K562 (cell line): ENCODE measurements around the gene FIZ1. TPM values are rescaled to one million over a fixed set of nuclear protein-coding genes. Genes with fewer than 3 reads are reported as not detected.

Source experiments
- ATAC-seq: fragments of 200-7000 bp; cut with Tn5 transposase; 3 replicates; pipeline ENCODE4 v1.9.1; 2020; ENCODE audit warnings: moderate library complexity
- BruUV-seq: library from RNA; stranded (reverse); fragments of 400-500 nt; replicated peaks from 2 replicates; lab custom pipeline; 2021; lab: Mats Ljungman, UMichigan
- CTCF ChIA-PET: fragments of 300-600 bp; formaldehyde crosslinking; extraction: SDS; loops from one replicate; lab custom pipeline; 2021; ENCODE audit warnings: low intra/inter-chr PET ratio; lab: Yijun Ruan, JAX
- POLR2A ChIA-PET: fragments of 300-600, 350-650 bp; sonication (Branson Sonifier 250); formaldehyde crosslinking; extraction: SDS; loops from one replicate; lab custom pipeline; 2021; ENCODE audit warnings: antibody characterized with exemption, inconsistent platforms; lab: Yijun Ruan, JAX
- DNase-seq, 4 experiments: peaks; one replicate each; pipeline versions ENCODE4 v3.0.0 to v3.0.0-alpha.2; 2011 to 2018; ENCODE audit warnings: low spot score in 3 of 4, mixed read lengths in 3 of 4; ENCODE audit errors: extremely low read depth in 1 of 4
- FAIRE-seq: peaks from 2 replicates; lab custom pipeline; 2011; peaks lifted over from hg19 to GRCh38; lab: Jason Lieb, UNC
- H2AFZ ChIP-seq: 2 replicates; pipeline ENCODE4 v1.6.0; 2011; ENCODE audit warnings: low read depth, low read length, control low read depth, inconsistent platforms
- H3K27ac ChIP-seq: fragments of 200-600 bp; 3 replicates; pipeline ENCODE4 v1.8.0; 2011; ENCODE audit warnings: low read depth, mild to moderate bottlenecking, control low read depth, inconsistent platforms, low read length, moderate library complexity, mixed read lengths; ENCODE audit errors: extremely low read depth
- H3K27me3 ChIP-seq, 2 experiments: fragments of 300-600 bp in 1 of 2; 2 replicates in 1 of 2; 3 replicates in 1 of 2; pipeline versions ENCODE4 v1.6.0 to v1.8.0; 2011; ENCODE audit warnings: inconsistent platforms in 2 of 2, low read length in 2 of 2, mild to moderate bottlenecking in 1 of 2, mixed read lengths in 1 of 2, moderate library complexity in 1 of 2; ENCODE audit not compliant: control insufficient read depth in 2 of 2, insufficient read depth in 2 of 2
- H3K36me3 ChIP-seq: fragments of 300-600 bp; 3 replicates; pipeline ENCODE4 v1.8.0; 2011; ENCODE audit warnings: mild to moderate bottlenecking, low read length, inconsistent platforms; ENCODE audit not compliant: control insufficient read depth, insufficient read depth
- H3K4me1 ChIP-seq, 2 experiments: fragments of 200-600 bp in 1 of 2; replicated peaks in 1 of 2; 2 replicates in 1 of 2; 3 replicates in 1 of 2; pipeline versions ENCODE4 v1.5.1 to v1.8.0; 2011; ENCODE audit warnings: inconsistent platforms in 2 of 2, low read length in 2 of 2, mild to moderate bottlenecking in 1 of 2, mixed read lengths in 1 of 2, moderate library complexity in 1 of 2; ENCODE audit not compliant: control insufficient read depth in 2 of 2, insufficient read depth in 2 of 2
- H3K4me2 ChIP-seq: 2 replicates; pipeline ENCODE4 v1.6.1; 2011; ENCODE audit warnings: low read length, control low read depth, inconsistent platforms, mixed read lengths; ENCODE audit not compliant: insufficient read depth
- H3K4me3 ChIP-seq: fragments of 200-600 bp; sonication (generic), shearing (Covaris generic); 2 replicates; pipeline ENCODE4 v1.5.1; 2016; ENCODE audit warnings: control low read depth, inconsistent platforms
- H3K79me2 ChIP-seq: fragments of 200-600 bp; 3 replicates; pipeline ENCODE4 v1.8.0; 2011; ENCODE audit warnings: low read length, inconsistent platforms; ENCODE audit not compliant: control insufficient read depth, insufficient read depth
- H3K9ac ChIP-seq, 2 experiments: 2 replicates each; pipeline versions ENCODE4 v1.6.0 to v1.6.1; 2011; ENCODE audit warnings: low read depth in 2 of 2, low read length in 2 of 2, control low read depth in 1 of 2, inconsistent platforms in 1 of 2, mild to moderate bottlenecking in 1 of 2, mixed read lengths in 1 of 2; ENCODE audit not compliant: insufficient read depth in 1 of 2
- H3K9me1 ChIP-seq: one replicate; pipeline ENCODE4 v1.6.0; 2011; ENCODE audit warnings: inconsistent platforms, mild to moderate bottlenecking, low read length, moderate library complexity; ENCODE audit not compliant: control insufficient read depth, insufficient read depth
- H3K9me3 ChIP-seq: replicated peaks from 2 replicates; pipeline ENCODE4 v1.5.1; 2011; ENCODE audit warnings: low read depth, low read length, inconsistent platforms; ENCODE audit not compliant: control insufficient read depth, insufficient read depth
- H4K20me1 ChIP-seq: replicated peaks from 2 replicates; pipeline ENCODE4 v1.6.1; 2011; ENCODE audit warnings: low read length, inconsistent platforms, mixed read lengths; ENCODE audit not compliant: control insufficient read depth, insufficient read depth
- DACH1 ChIP-seq: fragments of 450-650 bp; IDR thresholded peaks from 2 replicates; pipeline ENCODE4 v1.6.1; 2018; ENCODE audit not compliant: partially characterized antibody
- KHSRP ChIP-seq: fragments of 450-650 bp; IDR thresholded peaks from 2 replicates; pipeline ENCODE4 v1.6.1; 2017
- PRMT5 ChIP-seq: sonication (generic); formaldehyde crosslinking; IDR thresholded peaks from 2 replicates; pipeline ENCODE4 v1.5.0; 2020; ENCODE audit warnings: missing genetic modification reagents
- PTBP1 ChIP-seq: fragments of 200-400 bp; formaldehyde crosslinking; IDR thresholded peaks from 2 replicates; pipeline ENCODE4 v1.6.1; 2017; ENCODE audit warnings: low read depth, low read length
- SRSF1 ChIP-seq: fragments of 200-400 bp; formaldehyde crosslinking; IDR thresholded peaks from 2 replicates; pipeline ENCODE4 v1.6.1; 2017; ENCODE audit warnings: mild to moderate bottlenecking, low read depth, low read length, moderate library complexity
- STAT6 ChIP-seq: sonication (generic); formaldehyde crosslinking; IDR thresholded peaks from 2 replicates; pipeline ENCODE4 v1.8.1; 2023; ENCODE audit warnings: mild to moderate bottlenecking, missing genetic modification reagents
- ZNF766 ChIP-seq: fragments of 200-800 bp; sonication (Bioruptor generic); conservative IDR thresholded peaks from 2 replicates; pipeline ENCODE4 v1.6.1; 2016; ENCODE audit warnings: missing genetic modification characterization, missing compliant biosample characterization
- WGBS: fragments of 100-300 bp; shearing (Covaris generic); methylation state at CpG from one replicate; pipeline ENCODE4 v1.1.6; 2016; ENCODE audit warnings: low coverage, mixed read lengths; ENCODE audit not compliant: insufficient coverage; ENCODE audit errors: missing lambda C conversion rate; 5-methylcytosine and 5-hydroxymethylcytosine counted together
- in situ Hi-C: fragments of 300-500 bp; cut with MboI; formaldehyde crosslinking; loops from 4 replicates; pipeline ENCODE4 v1.15.0; 2018; ENCODE audit warnings: inconsistent platforms, mixed read lengths
- intact Hi-C: fragments of 100-400 bp; cut with micrococcal nuclease; formaldehyde crosslinking; loops from 2 replicates; pipeline ENCODE4 v1.14.2; 2022
- polyA plus RNA-seq, 8 experiments: library from polyadenylated mRNA; depleted of rRNA in 4 of 8; stranded (reverse) in 5 of 8; unstranded in 3 of 8; fragments of >200 nt; fragmentation: Nextera tagmentation in 2 of 8; fragmentation: Illumina TruSeq in 1 of 8; extraction: Ambion mirVana in 2 of 8; extraction: Trizol in 1 of 8; gene quantifications; 2 replicates each; pipeline versions ENCODE4 v1.2.1 to v1.2.3, GENCODE V29; 2011 to 2014; ENCODE audit warnings: inconsistent platforms in 1 of 8, missing spikeins in 1 of 8
- total RNA-seq, 7 experiments: library from RNA; depleted of rRNA in 6 of 7; stranded (reverse); fragments of >200 nt in 6 of 7; fragmentation: Illumina TruSeq in 2 of 7; extraction: Trizol in 2 of 7; gene quantifications; 2 replicates each; pipeline versions ENCODE4 v1.2.1 to v1.2.3, GENCODE V29; 2011 to 2021; ENCODE audit warnings: low replicate concordance in 1 of 7
- TF ChIP-seq, protein P1 (sequence below): sonication (generic); formaldehyde crosslinking; IDR thresholded peaks from 2 replicates; pipeline ENCODE4 v1.8.1; 2023; ENCODE audit warnings: missing genetic modification reagents, mild to moderate bottlenecking, borderline replicate concordance
- TF ChIP-seq, protein P2 (sequence below): fragments of 450-650 bp; formaldehyde crosslinking; conservative IDR thresholded peaks from 2 replicates; pipeline ENCODE4 v1.4.0; 2022; ENCODE audit warnings: mild to moderate bottlenecking, missing genetic modification characterization
- TF ChIP-seq, protein P3 (sequence below): sonication (generic); formaldehyde crosslinking; IDR thresholded peaks from 2 replicates; pipeline ENCODE4 v1.8.0; 2022; ENCODE audit warnings: mild to moderate bottlenecking, missing genetic modification reagents

FIZ1 gene
- total and polyA plus RNA-seq, 9 of the 15 experiments (the other 6 are each of a cell fraction or from before 2014, with no cell fraction given), result 0.79 to 17.5 (median 5.5) TPM

GRCh38 chr19:55618426-55618825 lies 19.1 kb upstream of the FIZ1 start:
- Histone ChIP-seq H3K27ac (no peak overlapping the region), H3K79me2 (peaks cover 2% of the 10 kb centered on the region; the same call in 1 of the 3 replicates), H2AFZ (no peak overlapping the region), H3K9me1 (peaks cover 3% of the 10 kb centered on the region), H3K4me1 (peaks cover under 1 to 10% of the 10 kb centered on the region in 2 experiments; a peak in 3 of 5 replicates), H3K36me3 (peaks cover 35% of the 10 kb centered on the region; the same call in 2 of the 3 replicates), H3K4me2 (no peak overlapping the region), H3K27me3 (no peaks in the 10 kb centered on the region), H3K9ac (no peak overlapping the region), H4K20me1 (no peaks in the 10 kb centered on the region; the same call in 1 of the 2 replicates), H3K4me3 (no peak overlapping the region), H3K9me3 (no peaks in the 10 kb centered on the region)
- in situ Hi-C loops, result no loop called here
- intact Hi-C loops, result no loop called here
- ChIA-PET CTCF (no interaction called here), POLR2A (interaction anchor here (0.8 to 2.7 kb wide), 4 partner anchors 9 to 114 kb away, joined by 3 to 18 read pairs (median 3); partner anchors contain the start of gene ZNF865)
- no peak for ATAC-seq
- FAIRE-seq, result no peak
- BruUV-seq, result no TSS peak
- 42% methylated on average over 1 of the region's 7 CpGs for WGBS
- no peak for DNase-seq
- TF ChIP-seq PRMT5 (CRISPR knock-in tag) (no peak), DACH1 (no peak), ZNF766 (CRISPR knock-in tag) (no peak), SRSF1 (no peak), PTBP1 (no peak), STAT6 (no peak), KHSRP (no peak)
- TF ChIP-seq, protein P1, sequence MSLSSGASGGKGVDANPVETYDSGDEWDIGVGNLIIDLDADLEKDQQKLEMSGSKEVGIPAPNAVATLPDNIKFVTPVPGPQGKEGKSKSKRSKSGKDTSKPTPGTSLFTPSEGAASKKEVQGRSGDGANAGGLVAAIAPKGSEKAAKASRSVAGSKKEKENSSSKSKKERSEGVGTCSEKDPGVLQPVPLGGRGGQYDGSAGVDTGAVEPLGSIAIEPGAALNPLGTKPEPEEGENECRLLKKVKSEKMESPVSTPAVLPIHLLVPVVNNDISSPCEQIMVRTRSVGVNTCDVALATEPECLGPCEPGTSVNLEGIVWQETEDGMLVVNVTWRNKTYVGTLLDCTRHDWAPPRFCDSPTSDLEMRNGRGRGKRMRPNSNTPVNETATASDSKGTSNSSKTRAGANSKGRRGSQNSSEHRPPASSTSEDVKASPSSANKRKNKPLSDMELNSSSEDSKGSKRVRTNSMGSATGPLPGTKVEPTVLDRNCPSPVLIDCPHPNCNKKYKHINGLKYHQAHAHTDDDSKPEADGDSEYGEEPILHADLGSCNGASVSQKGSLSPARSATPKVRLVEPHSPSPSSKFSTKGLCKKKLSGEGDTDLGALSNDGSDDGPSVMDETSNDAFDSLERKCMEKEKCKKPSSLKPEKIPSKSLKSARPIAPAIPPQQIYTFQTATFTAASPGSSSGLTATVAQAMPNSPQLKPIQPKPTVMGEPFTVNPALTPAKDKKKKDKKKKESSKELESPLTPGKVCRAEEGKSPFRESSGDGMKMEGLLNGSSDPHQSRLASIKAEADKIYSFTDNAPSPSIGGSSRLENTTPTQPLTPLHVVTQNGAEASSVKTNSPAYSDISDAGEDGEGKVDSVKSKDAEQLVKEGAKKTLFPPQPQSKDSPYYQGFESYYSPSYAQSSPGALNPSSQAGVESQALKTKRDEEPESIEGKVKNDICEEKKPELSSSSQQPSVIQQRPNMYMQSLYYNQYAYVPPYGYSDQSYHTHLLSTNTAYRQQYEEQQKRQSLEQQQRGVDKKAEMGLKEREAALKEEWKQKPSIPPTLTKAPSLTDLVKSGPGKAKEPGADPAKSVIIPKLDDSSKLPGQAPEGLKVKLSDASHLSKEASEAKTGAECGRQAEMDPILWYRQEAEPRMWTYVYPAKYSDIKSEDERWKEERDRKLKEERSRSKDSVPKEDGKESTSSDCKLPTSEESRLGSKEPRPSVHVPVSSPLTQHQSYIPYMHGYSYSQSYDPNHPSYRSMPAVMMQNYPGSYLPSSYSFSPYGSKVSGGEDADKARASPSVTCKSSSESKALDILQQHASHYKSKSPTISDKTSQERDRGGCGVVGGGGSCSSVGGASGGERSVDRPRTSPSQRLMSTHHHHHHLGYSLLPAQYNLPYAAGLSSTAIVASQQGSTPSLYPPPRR, result no peak
- TF ChIP-seq, protein P2, sequence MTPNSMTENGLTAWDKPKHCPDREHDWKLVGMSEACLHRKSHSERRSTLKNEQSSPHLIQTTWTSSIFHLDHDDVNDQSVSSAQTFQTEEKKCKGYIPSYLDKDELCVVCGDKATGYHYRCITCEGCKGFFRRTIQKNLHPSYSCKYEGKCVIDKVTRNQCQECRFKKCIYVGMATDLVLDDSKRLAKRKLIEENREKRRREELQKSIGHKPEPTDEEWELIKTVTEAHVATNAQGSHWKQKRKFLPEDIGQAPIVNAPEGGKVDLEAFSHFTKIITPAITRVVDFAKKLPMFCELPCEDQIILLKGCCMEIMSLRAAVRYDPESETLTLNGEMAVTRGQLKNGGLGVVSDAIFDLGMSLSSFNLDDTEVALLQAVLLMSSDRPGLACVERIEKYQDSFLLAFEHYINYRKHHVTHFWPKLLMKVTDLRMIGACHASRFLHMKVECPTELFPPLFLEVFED, result no peak
- TF ChIP-seq, protein P3, sequence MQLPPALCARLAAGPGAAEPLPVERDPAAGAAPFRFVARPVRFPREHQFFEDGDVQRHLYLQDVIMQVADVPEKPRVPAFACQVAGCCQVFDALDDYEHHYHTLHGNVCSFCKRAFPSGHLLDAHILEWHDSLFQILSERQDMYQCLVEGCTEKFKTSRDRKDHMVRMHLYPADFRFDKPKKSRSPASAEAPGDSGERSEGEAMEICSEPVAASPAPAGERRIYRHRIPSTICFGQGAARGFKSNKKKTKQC (CRISPR knock-in tag), result no peak
